ENCODE measurements around the gene CLDN5.

- TF ChIP-seq, protein P1, sequence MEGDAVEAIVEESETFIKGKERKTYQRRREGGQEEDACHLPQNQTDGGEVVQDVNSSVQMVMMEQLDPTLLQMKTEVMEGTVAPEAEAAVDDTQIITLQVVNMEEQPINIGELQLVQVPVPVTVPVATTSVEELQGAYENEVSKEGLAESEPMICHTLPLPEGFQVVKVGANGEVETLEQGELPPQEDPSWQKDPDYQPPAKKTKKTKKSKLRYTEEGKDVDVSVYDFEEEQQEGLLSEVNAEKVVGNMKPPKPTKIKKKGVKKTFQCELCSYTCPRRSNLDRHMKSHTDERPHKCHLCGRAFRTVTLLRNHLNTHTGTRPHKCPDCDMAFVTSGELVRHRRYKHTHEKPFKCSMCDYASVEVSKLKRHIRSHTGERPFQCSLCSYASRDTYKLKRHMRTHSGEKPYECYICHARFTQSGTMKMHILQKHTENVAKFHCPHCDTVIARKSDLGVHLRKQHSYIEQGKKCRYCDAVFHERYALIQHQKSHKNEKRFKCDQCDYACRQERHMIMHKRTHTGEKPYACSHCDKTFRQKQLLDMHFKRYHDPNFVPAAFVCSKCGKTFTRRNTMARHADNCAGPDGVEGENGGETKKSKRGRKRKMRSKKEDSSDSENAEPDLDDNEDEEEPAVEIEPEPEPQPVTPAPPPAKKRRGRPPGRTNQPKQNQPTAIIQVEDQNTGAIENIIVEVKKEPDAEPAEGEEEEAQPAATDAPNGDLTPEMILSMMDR (IDR thresholded peaks at IDR 0.05) = no peak
- TF ChIP-seq POLR2A (IDR thresholded peaks at IDR 0.05) = no peak
- TF ChIP-seq EP300 (IDR thresholded peaks at IDR 0.05) = no peak
Measured at GRCh38 chr22:19516378-19517170, 7.6 kb downstream of the CLDN5 start.

All from suprapubic skin (tissue), 3 donors.